ENCODE data around the gene TSNAX.

- TF ChIP-seq EZH2 (optimal IDR thresholded peaks at IDR 0.05; ENCODE audit: low read depth, low read length), result no peak
- TF ChIP-seq, protein P1, sequence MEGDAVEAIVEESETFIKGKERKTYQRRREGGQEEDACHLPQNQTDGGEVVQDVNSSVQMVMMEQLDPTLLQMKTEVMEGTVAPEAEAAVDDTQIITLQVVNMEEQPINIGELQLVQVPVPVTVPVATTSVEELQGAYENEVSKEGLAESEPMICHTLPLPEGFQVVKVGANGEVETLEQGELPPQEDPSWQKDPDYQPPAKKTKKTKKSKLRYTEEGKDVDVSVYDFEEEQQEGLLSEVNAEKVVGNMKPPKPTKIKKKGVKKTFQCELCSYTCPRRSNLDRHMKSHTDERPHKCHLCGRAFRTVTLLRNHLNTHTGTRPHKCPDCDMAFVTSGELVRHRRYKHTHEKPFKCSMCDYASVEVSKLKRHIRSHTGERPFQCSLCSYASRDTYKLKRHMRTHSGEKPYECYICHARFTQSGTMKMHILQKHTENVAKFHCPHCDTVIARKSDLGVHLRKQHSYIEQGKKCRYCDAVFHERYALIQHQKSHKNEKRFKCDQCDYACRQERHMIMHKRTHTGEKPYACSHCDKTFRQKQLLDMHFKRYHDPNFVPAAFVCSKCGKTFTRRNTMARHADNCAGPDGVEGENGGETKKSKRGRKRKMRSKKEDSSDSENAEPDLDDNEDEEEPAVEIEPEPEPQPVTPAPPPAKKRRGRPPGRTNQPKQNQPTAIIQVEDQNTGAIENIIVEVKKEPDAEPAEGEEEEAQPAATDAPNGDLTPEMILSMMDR (IDR thresholded peaks at IDR 0.05; ENCODE audit: low read length), result no peak
- no peak for TF ChIP-seq EZH2phosphoT487 (IDR thresholded peaks at IDR 0.05; ENCODE audit: low read length)
Observed at GRCh38 chr1:231544943-231545592, 16.6 kb downstream of the TSNAX start.

Measured in MM.1S (cell line).